ENCODE results near the gene PRKCE.

Gene PRKCE

DNA sequence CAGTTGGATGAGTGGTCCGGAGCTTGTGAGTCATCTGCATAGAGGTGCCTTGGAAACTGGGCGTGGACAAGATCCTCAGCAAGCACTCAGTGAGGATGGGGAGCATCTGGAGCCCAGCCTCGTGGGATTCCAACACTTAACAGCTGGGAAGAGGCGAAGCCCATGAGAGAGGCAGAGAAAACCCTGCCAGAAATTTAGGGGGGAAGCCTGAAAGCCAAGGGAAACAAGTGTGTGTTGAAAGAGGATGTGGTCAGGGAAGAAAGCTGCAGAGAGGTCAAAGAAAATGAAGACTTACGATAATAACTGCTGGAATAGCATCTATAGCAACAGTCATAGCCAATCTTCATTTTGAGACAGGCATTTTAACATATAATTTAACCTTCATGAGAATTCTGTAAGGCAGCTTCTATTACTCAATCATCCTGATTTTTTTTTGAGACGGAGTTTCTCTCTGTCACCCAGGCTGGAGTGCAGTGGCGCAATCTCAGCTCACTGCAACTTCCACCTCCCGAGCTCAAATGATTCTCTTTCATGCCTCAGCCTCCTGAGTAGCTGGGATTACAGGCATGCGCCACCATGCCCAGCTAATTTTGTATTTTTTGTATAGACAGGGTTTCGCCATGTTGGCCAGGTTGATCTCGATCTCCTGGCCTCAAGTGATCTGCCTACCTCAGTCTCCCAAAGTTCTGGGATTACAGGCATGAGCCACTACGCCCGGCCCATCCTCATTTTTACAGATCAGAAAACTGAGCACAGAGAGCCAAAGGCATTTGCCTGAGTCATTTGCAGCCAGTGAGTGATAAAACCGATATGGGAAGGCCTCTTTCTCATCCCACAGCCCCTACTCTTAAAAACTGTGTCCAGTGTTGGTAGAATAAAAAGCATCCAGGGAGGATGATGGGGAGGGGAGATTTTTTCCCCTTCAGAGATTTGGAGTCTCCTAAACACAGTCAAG, 431.3 kb downstream of the PRKCE start:
- Mint-ChIP-seq H3K9me3 (no peaks in the 10 kb centered on the region), H3K27me3 (no peaks in the 10 kb centered on the region), H3K4me3 (no peak overlapping the region), H3K36me3 (ENCODE audit: low read depth) (peaks cover 2% of the 10 kb centered on the region), H3K4me1 (peaks cover 8% of the 10 kb centered on the region), H3K27ac (no peak overlapping the region)
- ATAC-seq (no peak), DNase-seq (no peak)

DNA sequence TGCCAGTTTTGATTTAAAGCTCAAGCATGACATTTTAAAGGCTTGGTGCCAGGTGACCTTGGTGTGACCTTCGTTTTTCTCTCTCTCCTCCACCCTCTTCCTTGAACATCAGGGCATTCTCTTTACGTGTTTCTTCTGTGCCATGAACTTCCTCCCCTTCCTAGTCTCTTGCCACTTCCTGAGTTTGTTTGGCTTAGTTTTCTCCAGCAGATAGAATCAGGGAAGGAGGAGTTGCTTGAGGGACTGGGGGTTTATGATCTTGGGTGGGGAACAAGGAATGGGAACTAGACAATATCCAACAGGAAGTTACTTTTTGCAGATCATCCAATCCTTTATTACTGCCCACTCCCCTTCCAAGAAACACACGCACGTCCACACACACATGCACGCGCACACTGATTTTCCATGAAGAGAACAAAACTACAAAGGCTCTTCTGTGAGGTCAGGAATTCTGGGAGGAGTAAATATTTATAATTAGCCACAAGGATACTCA, 435.1 kb downstream of the PRKCE start:
- Mint-ChIP-seq H3K4me1 (peaks cover 8% of the 10 kb centered on the region), H3K4me3 (no peak overlapping the region), H3K36me3 (ENCODE audit: low read depth) (peaks cover 15% of the 10 kb centered on the region), H3K27ac (no peak overlapping the region), H3K9me3 (no peaks in the 10 kb centered on the region), H3K27me3 (no peaks in the 10 kb centered on the region)
- no peak for DNase-seq
- no peak for ATAC-seq

DNA sequence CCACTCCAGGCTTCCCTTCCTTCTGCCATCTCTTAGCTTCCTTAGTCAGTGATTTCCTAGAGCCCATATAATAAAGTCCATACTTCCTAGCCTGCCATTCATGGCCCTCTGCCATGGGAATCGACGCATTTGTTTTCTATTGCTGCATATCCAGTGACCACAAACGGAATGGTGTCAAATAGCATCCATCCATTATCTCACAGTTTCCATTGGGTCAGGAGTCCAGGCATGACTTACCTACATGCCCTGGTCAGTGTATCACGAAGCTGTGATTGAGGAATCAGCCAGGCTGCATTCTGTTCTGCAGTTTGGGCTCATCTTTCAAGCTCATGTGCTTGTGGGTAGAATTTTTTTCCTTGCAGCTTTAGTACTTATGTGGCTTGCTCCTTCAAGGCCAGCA, 436.0 kb downstream of the PRKCE start:
- H3K27me3 Mint-ChIP-seq, result no peaks in the 10 kb centered on the region
- H3K27ac Mint-ChIP-seq, result no peak overlapping the region
- peaks cover 3% of the 10 kb centered on the region for H3K4me1 Mint-ChIP-seq
- DNase-seq (no peak), ATAC-seq (no peak)
- no peaks in the 10 kb centered on the region for H3K9me3 Mint-ChIP-seq
- peaks cover 15% of the 10 kb centered on the region for H3K36me3 Mint-ChIP-seq (ENCODE audit: low read depth)
- H3K4me3 Mint-ChIP-seq, result no peak overlapping the region

DNA sequence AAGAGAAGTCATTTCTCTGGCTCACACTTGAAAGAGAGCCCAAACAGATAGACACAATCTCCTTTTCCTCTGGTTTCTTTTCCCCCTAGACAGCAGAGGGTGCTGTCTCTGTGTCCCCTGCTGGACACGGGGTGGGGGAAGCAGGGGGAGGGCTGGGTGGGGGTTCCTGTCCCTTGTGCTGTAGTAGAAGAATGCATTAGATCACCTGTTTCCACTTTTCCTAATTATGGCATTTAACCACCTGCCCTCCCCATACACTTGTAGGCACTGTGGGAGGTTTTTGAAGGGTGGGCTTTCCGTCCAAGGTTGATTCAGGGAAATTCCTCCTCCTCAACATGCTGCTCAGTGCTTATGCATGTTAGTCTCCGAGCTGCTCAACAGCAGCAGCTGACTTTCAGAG, 439.5 kb downstream of the PRKCE start:
- peaks cover 1% of the 10 kb centered on the region for H3K4me1 Mint-ChIP-seq
- H3K27ac Mint-ChIP-seq, result no peak overlapping the region
- peaks cover 20% of the 10 kb centered on the region for H3K36me3 Mint-ChIP-seq (ENCODE audit: low read depth)
- DNase-seq (no peak), ATAC-seq (no peak)
- peaks cover 4% of the 10 kb centered on the region for H3K9me3 Mint-ChIP-seq
- no peak overlapping the region for H3K4me3 Mint-ChIP-seq
- no peaks in the 10 kb centered on the region for H3K27me3 Mint-ChIP-seq

DNA sequence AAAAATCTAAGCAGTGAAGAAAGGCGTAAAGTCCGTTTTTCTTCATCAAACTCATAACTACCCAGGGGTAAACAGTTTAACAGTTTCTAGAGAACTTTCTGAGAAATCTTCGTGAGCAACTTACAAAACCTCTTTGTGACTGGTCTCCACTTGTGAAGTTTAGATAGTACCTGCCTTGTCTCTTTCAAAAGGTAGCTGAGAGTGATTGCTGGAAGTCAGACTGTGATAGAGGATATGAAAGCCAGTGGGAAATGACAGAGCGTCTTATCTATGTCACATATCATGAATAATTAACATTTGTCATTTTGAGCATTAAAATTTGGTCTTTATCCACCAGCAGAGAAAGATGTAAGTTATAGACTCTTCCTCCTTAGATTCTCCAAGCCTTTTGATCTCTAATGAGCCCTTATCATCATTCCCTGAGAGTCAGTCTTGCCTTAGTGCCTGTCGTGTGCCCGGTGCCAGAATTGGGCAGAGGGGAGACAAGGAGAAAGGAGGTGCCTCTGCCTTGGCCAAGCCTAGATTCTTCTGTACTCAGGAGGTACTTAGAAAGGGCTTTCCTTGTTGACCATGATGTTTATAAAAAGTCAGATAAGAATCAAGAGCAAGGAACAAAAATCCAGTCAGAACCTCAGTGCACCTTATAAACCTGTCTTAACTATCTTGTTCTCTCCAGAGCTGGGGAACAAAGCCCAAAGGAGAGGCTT, 440.6 kb downstream of the PRKCE start:
- H3K27me3 Mint-ChIP-seq, result no peaks in the 10 kb centered on the region
- ATAC-seq, result no peak
- no peak overlapping the region for H3K27ac Mint-ChIP-seq
- no peak for DNase-seq
- H3K36me3 Mint-ChIP-seq (ENCODE audit: low read depth), result peaks cover 20% of the 10 kb centered on the region
- peaks cover 1% of the 10 kb centered on the region for H3K4me1 Mint-ChIP-seq
- no peak overlapping the region for H3K4me3 Mint-ChIP-seq
- peaks cover 4% of the 10 kb centered on the region for H3K9me3 Mint-ChIP-seq

DNA sequence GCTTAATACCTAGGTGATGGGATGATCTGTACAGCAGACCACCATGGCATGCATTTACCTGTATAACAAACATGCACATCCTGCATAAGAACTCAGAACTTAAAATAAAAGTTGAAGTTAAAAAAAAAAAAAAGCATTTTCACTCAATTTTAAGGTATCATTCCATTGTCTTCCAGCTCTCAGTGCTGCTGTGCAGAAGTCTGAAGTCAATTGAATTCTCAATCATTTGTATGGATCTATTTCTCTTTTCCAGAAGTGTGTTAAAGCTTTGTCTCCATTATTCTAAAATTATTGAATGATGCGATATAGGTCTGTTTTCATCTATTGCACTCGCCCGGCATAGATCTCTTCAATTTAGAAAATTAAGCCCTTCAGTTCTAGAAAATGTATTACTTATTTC, 443.2 kb downstream of the PRKCE start:
- no peak overlapping the region for H3K4me3 Mint-ChIP-seq
- H3K4me1 Mint-ChIP-seq, result peaks cover 3% of the 10 kb centered on the region
- peaks cover 4% of the 10 kb centered on the region for H3K9me3 Mint-ChIP-seq
- no peaks in the 10 kb centered on the region for H3K27me3 Mint-ChIP-seq
- ATAC-seq (no peak), DNase-seq (no peak)
- H3K36me3 Mint-ChIP-seq (ENCODE audit: low read depth), result peaks cover 5% of the 10 kb centered on the region
- no peak overlapping the region for H3K27ac Mint-ChIP-seq

DNA sequence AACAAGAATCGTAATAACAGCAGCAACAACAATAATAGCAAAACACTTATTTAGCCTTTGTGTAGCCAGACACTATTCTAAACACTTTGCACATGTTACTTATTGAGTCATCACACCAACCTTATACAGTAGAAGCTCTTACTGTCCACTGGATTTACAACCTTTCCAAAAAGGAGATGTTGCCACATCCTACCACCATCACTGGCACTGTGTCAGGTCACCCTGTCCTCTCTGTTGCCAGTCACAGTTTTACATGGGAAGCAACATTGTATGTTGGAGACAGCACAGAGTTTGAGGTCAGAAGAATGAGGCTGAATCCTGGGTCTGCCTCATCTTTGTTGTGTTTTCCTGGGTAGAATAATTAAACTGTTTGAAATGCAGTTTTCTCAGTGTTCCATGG, 444.4 kb downstream of the PRKCE start:
- peaks cover 3% of the 10 kb centered on the region for H3K4me1 Mint-ChIP-seq
- DNase-seq (no peak), ATAC-seq (no peak)
- peaks cover 4% of the 10 kb centered on the region for H3K9me3 Mint-ChIP-seq
- no peak overlapping the region for H3K27ac Mint-ChIP-seq
- H3K27me3 Mint-ChIP-seq, result no peaks in the 10 kb centered on the region
- no peak overlapping the region for H3K4me3 Mint-ChIP-seq
- peaks cover 5% of the 10 kb centered on the region for H3K36me3 Mint-ChIP-seq (ENCODE audit: low read depth)

DNA sequence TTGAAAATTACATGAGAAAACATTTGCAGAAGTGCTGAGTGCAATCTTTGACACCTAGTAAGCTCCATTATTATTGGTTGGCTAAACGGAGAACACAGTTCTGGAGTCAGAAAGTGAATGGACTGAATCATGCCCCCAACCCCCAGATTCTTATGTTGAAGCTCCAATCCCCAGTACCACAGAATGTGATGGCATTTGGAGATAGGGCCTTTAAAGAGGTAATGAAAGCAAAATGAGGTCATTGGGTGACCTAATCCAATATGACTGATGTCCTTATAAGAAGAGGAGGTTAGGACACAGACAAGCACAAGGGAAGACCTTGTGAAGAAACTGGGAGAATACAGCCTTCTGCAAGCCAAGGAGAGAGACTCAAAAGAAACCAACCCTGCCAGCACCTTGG, 444.8 kb downstream of the PRKCE start:
- H3K36me3 Mint-ChIP-seq (ENCODE audit: low read depth), result peaks cover 5% of the 10 kb centered on the region
- DNase-seq (no peak), ATAC-seq (no peak)
- H3K27ac Mint-ChIP-seq, result no peak overlapping the region
- H3K9me3 Mint-ChIP-seq, result peaks cover 4% of the 10 kb centered on the region
- no peak overlapping the region for H3K4me3 Mint-ChIP-seq
- no peaks in the 10 kb centered on the region for H3K27me3 Mint-ChIP-seq
- peaks cover 3% of the 10 kb centered on the region for H3K4me1 Mint-ChIP-seq

DNA sequence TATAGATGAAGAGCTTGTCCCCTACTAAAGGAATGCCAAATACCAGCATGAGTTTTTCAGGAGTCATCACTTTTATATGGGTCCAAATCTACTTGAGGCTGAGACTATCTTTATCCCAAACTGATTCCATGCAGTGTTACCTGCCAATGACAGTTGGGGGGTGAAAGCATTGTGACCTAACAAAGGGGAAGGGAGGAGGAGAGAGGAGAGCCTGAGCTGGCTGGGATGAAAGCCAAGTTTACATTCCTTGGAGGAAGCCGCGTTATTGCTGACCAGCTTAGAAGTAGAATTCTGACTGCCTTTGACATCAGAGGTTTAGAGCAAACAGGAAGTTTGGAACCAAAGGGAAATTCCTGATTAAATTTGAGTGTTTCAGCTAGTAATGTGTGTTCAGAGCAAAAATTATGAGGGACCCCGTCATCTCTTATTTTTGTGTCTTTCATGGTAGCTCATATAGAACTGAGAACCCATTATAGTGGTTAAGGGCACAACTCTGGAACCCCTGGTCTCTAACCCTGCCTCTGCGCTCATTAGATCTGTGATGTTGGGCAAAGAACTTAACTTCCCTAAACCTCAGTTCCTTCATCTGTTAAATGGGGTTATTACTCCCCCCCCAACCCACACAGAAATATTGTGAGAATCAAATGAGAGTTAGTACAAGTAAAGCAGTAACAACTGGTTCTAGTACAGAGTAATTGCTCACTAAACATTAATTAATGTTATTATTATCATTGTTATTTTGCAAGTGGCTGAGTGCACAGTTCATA, 446.4 kb downstream of the PRKCE start:
- no peaks in the 10 kb centered on the region for H3K27me3 Mint-ChIP-seq
- H3K27ac Mint-ChIP-seq, result no peak overlapping the region
- peaks cover 2% of the 10 kb centered on the region for H3K4me1 Mint-ChIP-seq
- no peak overlapping the region for H3K4me3 Mint-ChIP-seq
- ATAC-seq (no peak), DNase-seq (no peak)
- H3K36me3 Mint-ChIP-seq (ENCODE audit: low read depth), result peaks cover 5% of the 10 kb centered on the region
- H3K9me3 Mint-ChIP-seq, result peaks cover 9% of the 10 kb centered on the region

DNA sequence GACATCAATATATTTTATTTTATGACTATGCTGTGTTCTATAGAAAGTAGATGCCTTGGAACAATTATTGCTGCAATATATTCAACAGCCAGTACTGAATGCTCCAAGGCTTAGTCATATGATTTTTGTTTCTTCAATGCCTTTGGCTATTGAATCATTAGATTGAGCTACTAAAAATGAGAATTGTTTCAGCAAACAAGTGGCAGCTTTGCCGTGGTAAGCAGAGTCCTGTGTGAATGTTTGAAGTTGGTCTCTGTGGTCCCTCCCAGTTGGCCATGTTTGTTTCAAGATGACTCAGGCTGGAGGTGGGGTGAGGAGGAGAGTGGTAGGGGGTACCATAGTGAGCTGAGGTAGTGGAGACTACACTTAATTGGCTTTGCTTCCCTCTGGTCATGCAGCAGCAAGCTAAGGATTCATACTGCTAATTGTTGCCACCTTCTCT, 447.2 kb downstream of the PRKCE start:
- peaks cover 10% of the 10 kb centered on the region for H3K9me3 Mint-ChIP-seq
- DNase-seq (no peak), ATAC-seq (peak; percentile 66)
- H3K27ac Mint-ChIP-seq, result no peak overlapping the region
- H3K4me1 Mint-ChIP-seq, result peaks cover 2% of the 10 kb centered on the region
- H3K4me3 Mint-ChIP-seq, result no peak overlapping the region
- peaks cover 5% of the 10 kb centered on the region for H3K36me3 Mint-ChIP-seq (ENCODE audit: low read depth)
- H3K27me3 Mint-ChIP-seq, result no peaks in the 10 kb centered on the region

DNA sequence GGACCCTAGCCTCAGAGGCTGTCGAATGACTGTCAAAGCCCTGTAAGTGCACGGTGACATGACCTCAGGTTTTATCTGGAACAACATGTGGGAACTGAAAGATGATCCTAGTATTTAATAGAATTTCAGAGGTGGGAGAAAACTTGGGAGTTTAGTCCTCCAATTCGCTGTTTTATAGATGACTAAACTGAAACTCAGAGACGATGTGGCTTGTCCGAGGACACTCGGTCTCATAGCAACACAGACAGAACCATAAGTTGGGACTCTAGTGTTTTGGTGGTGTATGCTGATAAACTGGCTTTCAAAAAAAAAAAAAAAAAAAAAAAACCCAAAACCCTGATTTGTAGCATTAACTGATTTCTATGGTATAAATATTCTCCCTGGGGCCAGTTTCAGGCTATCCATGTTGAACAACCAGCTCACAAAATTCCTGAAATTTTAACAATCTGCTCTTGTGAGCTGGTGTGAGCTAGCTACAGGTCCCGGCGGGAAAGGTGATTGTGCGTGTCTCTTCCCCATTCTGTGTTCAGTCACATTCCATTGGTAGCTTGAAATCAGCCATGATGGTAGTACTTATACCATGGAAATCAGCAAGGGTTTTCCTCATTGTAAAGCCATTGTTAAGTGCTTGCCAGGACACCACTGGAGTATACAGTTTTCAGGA, 450.2 kb downstream of the PRKCE start:
- Mint-ChIP-seq H3K9me3 (peaks cover 23% of the 10 kb centered on the region), H3K27ac (no peak overlapping the region), H3K4me1 (peaks cover 2% of the 10 kb centered on the region), H3K27me3 (no peaks in the 10 kb centered on the region), H3K4me3 (no peak overlapping the region), H3K36me3 (ENCODE audit: low read depth) (peaks cover 10% of the 10 kb centered on the region)
- ATAC-seq (no peak), DNase-seq (no peak)

DNA sequence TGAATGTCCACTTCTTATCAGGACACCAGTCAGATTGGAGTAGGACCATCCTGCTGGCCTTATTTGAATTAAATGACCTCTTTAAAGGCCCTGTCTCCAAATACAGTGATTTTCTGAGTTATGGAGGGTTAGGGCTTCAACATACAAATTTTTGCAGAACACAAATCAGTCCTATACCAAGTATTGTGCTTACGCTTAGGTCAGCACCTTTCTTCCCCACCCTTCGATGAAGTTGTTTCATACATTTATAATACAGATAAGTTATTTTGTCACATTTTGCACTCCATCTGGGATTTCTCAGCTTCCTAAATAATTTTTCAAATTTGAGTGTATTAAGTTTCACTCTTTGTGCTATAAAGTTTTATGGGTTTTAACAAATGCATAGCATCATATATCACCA, 455.2 kb downstream of the PRKCE start:
- peaks cover 23% of the 10 kb centered on the region for H3K9me3 Mint-ChIP-seq
- no peak overlapping the region for H3K27ac Mint-ChIP-seq
- H3K36me3 Mint-ChIP-seq (ENCODE audit: low read depth), result peaks cover 14% of the 10 kb centered on the region
- H3K4me1 Mint-ChIP-seq, result no peaks in the 10 kb centered on the region
- no peak overlapping the region for H3K4me3 Mint-ChIP-seq
- DNase-seq (no peak), ATAC-seq (no peak)
- H3K27me3 Mint-ChIP-seq, result no peaks in the 10 kb centered on the region

DNA sequence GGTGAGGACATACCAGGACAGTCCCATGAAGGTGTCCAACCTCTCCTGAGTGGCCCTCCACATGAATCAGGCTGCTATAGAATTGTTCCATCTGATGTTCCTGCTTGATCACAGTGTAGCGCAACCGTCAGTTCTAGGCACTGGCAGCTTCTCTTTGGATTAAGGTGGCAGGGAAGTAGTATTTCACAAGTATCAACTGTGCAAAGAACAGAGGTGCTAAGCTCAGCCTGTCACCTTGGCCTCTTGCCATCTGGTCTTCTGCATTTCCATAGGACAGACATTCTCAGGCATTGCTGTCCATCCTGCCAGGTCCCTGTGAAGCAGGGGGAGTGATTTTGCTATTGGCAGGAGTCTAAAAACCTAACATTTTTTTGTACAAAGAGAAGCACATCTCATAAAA, 463.5 kb downstream of the PRKCE start:
- Mint-ChIP-seq H3K4me1 (no peaks in the 10 kb centered on the region), H3K36me3 (ENCODE audit: low read depth) (peaks cover 4% of the 10 kb centered on the region), H3K4me3 (no peak overlapping the region), H3K27me3 (no peaks in the 10 kb centered on the region), H3K9me3 (peaks cover 4% of the 10 kb centered on the region), H3K27ac (no peak overlapping the region)
- DNase-seq (no peak), ATAC-seq (no peak)

DNA sequence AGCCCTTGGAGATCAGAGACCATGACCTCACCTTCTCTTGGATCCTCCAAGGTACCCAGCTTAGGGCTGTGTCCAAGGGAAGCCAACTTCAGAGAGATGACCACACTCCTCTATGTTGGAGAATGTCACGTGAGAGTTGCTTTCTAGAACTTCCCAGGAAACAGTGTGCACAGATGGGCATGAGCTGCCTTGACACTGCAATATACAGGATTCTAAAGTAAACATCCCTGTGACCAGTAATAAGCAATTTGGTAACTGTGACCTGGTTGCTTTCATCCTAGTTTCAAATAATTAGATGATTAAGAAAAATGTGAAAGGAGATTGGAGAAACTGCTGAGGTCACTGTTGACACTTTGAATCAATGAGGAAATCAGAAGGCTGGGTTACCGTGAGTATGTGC, 464.7 kb downstream of the PRKCE start:
- H3K36me3 Mint-ChIP-seq (ENCODE audit: low read depth), result peaks cover under 1% of the 10 kb centered on the region
- no peak overlapping the region for H3K27ac Mint-ChIP-seq
- peaks cover 4% of the 10 kb centered on the region for H3K9me3 Mint-ChIP-seq
- no peaks in the 10 kb centered on the region for H3K4me1 Mint-ChIP-seq
- H3K4me3 Mint-ChIP-seq, result no peak overlapping the region
- DNase-seq (no peak), ATAC-seq (no peak)
- H3K27me3 Mint-ChIP-seq, result no peaks in the 10 kb centered on the region

Measured in activated naive CD8-positive, alpha-beta T cell treated with anti-CD3 and anti-CD28 coated beads, Interleukin-2, amount 50 U/mL, for 24 hours (primary cell).